ENCODE measurements around the gene ANKRD6.

DNA sequence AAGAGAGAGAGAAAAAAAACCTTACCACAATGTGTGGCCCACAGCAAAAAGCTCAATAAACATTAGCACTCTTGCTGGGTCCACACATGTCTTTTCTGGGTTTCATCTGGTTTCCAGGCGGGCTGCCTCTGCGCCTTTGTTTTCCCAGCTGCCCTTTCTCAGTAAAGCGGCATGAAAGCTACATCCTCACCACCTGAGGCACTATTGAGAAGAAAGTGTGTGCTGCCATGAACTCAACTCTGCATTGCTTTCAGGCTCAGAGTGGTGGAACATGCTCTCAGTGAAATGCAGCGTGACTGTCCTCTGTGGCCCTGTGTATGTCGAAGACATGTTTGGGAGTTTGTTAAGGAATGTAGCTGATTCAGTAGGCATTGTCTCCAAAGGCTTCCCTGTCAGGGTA is 103.3 kb downstream of the ANKRD6 start:
- TF ChIP-seq, protein P1, sequence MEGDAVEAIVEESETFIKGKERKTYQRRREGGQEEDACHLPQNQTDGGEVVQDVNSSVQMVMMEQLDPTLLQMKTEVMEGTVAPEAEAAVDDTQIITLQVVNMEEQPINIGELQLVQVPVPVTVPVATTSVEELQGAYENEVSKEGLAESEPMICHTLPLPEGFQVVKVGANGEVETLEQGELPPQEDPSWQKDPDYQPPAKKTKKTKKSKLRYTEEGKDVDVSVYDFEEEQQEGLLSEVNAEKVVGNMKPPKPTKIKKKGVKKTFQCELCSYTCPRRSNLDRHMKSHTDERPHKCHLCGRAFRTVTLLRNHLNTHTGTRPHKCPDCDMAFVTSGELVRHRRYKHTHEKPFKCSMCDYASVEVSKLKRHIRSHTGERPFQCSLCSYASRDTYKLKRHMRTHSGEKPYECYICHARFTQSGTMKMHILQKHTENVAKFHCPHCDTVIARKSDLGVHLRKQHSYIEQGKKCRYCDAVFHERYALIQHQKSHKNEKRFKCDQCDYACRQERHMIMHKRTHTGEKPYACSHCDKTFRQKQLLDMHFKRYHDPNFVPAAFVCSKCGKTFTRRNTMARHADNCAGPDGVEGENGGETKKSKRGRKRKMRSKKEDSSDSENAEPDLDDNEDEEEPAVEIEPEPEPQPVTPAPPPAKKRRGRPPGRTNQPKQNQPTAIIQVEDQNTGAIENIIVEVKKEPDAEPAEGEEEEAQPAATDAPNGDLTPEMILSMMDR (IDR thresholded peaks at IDR 0.05; ENCODE audit: insufficient read depth, low read length, poor library complexity, severe bottlenecking) = no peak
- TF ChIP-seq EZH2phosphoT487 (conservative IDR thresholded peaks at IDR 0.05; ENCODE audit: low read length) = no peak
